ENCODE measurements around the gene TMEM106A. TPM values are rescaled to one million over a fixed set of nuclear protein-coding genes. Genes with fewer than 3 reads are reported as not detected.
A peak's percentile ranks its signal among the peaks of the same experiment; 100 is the strongest.
"Not testable (repeated sequence)": the region's sequence is repeated elsewhere in the genome, so short reads cannot be mapped to it uniquely, and the experiment has no call there.

TMEM106A gene
- total RNA-seq, 4 donors from 2014 or later = 2.3 to 20.7 (median 11.9) TPM

- H3K4me1 ChIP-seq = peaks cover 20 to 29% of the 10 kb centered on the region in 2 donors
These were observed 39.8 kb upstream of the TMEM106A start for GRCh38 chr17:43171586-43172487.

GRCh38 chr17:43175213-43176118 is 36.2 kb upstream of the TMEM106A start:
- peak overlapping the region; percentile 30 to 43 for H3K27ac ChIP-seq
- no peak for DNase-seq
- H3K27me3 ChIP-seq = no peaks in the 10 kb centered on the region
- intact Hi-C loops (cut with DNase I; ENCODE audit: low total_unique reads) = no loop called here
- no peak for TF ChIP-seq POLR2A (IDR thresholded peaks at IDR 0.05)
- no peak for TF ChIP-seq CTCF (IDR thresholded peaks at IDR 0.05)
- no peaks in the 10 kb centered on the region for H3K9me3 ChIP-seq
- H3K36me3 ChIP-seq = no peaks in the 10 kb centered on the region
- peaks cover 15 to 29% of the 10 kb centered on the region in 2 donors for H3K4me1 ChIP-seq
- no peak overlapping the region for H3K4me3 ChIP-seq

More at GRCh38 chr17:43171586-43172487, 39.8 kb upstream of the TMEM106A start:
- H3K36me3 ChIP-seq = no peaks in the 10 kb centered on the region
- H3K27me3 ChIP-seq = no peaks in the 10 kb centered on the region
- H3K4me3 ChIP-seq = peak overlapping the region; percentile 74 to 85
- DNase-seq = peak in 1 of 2 donors; percentile 58
- H3K27ac ChIP-seq = peak overlapping the region; percentile 97 to 99
- intact Hi-C loops (cut with DNase I; ENCODE audit: low total_unique reads) = no loop called here
- H3K9me3 ChIP-seq = no peaks in the 10 kb centered on the region
- TF ChIP-seq POLR2A (IDR thresholded peaks at IDR 0.05) (no peak), CTCF (IDR thresholded peaks at IDR 0.05) (peak in 1 of 4 experiments; percentile 23)

- intact Hi-C loops (cut with DNase I; ENCODE audit: low total_unique reads) = no loop called here
- no peaks in the 10 kb centered on the region for H3K36me3 ChIP-seq
- H3K4me1 ChIP-seq = peaks cover 15 to 29% of the 10 kb centered on the region in 2 donors
- TF ChIP-seq CTCF (IDR thresholded peaks at IDR 0.05) (no peak), POLR2A (IDR thresholded peaks at IDR 0.05) (no peak)
- H3K4me3 ChIP-seq = no peak overlapping the region
- H3K27me3 ChIP-seq = no peaks in the 10 kb centered on the region
- H3K9me3 ChIP-seq = no peaks in the 10 kb centered on the region
- no peak for DNase-seq
- H3K27ac ChIP-seq = peak overlapping the region in 1 of 2 donors; percentile 43
These were observed 35.5 kb upstream of the TMEM106A start for GRCh38 chr17:43176119-43176570.

GRCh38 chr17:43183921-43184320 is 27.8 kb upstream of the TMEM106A start:
- H3K9me3 ChIP-seq = no peaks in the 10 kb centered on the region
- H3K36me3 ChIP-seq = no peaks in the 10 kb centered on the region
- no peak overlapping the region for H3K27ac ChIP-seq
- no peaks in the 10 kb centered on the region for H3K27me3 ChIP-seq
- DNase-seq = no peak
- no peaks in the 10 kb centered on the region for H3K4me1 ChIP-seq
- TF ChIP-seq POLR2A (IDR thresholded peaks at IDR 0.05) (no peak), CTCF (IDR thresholded peaks at IDR 0.05) (no peak)
- H3K4me3 ChIP-seq = no peak overlapping the region
- intact Hi-C loops (cut with DNase I; ENCODE audit: low total_unique reads) = no loop called here

- H3K9me3 ChIP-seq; H3K4me1 ChIP-seq; H3K27me3 ChIP-seq; DNase-seq; H3K4me3 ChIP-seq; intact Hi-C loops (cut with DNase I; ENCODE audit: low total_unique reads); H3K36me3 ChIP-seq; H3K27ac ChIP-seq: not testable (repeated sequence)
These were observed 25.0 kb upstream of the TMEM106A start for GRCh38 chr17:43186656-43187055.
